NCI-H524 (cell line): ENCODE data around the gene OVOL3.
A peak's percentile ranks its signal among the peaks of the same experiment; 100 is the strongest.
"Not testable (repeated sequence)": the region's sequence is repeated elsewhere in the genome, so short reads cannot be mapped to it uniquely, and the experiment has no call there.

Experiments
- DNase-seq, 2 experiments: peaks; one replicate each; lab custom pipeline; 2025; lab: John Stamatoyannopoulos, UW

The OVOL3 gene

DNA sequence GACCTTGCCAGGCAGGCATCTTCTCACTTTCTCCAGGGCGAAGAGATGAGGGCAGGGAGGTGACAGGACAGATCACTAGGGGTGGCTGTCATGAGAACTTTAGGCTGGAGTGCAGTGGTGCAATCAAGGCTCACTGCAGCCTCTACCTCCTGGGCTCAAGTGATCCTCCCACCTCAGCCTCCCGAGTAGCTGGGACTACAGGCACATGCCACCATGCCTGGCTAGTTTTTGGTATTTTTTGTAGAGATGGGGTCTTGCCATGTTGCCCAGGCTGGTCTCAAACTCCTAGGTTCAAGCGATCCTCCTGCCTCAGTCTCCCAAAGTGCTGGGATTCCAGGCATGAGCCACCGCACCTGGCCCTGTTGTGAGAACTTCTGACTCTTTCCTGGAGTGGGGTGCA is 23.9 kb downstream of the OVOL3 start:
- DNase-seq: not testable (repeated sequence)

DNA sequence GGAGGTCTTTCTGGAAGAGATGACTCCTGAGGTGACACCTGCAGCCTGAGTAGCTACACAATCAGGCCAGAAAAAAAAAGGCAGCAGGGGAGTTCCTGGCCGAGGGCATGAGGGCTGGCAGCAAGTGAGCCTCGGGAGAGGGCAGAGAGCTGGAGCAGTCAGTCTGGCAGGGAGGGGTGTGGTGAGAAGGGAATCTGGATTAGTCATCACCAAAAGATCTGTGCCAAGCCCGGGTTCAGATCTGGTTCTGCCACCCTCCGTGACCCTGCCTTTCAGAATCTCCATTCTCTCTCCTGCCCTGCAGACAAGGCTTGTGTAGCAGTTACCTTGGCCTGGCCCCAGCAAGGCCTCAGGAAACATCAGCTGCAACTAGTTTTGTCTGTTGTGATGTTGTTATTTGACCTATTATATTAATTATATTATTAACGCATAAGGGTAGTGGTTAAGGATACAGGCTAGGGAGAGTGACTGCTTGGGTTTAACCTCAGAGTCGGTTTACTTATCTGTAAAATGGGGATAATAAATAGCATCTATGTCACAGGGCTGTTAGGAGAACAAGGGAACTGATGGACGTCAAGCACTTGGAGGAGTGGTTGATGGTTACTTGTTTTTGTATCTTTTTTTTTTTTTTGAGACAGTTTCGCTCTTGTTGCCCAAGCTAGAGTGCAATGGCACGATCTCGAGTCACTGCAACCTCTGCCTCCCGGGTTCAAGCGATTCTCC is 26.2 kb downstream of the OVOL3 start:
- DNase-seq: peak in 1 of 2 experiments; percentile 14

DNA sequence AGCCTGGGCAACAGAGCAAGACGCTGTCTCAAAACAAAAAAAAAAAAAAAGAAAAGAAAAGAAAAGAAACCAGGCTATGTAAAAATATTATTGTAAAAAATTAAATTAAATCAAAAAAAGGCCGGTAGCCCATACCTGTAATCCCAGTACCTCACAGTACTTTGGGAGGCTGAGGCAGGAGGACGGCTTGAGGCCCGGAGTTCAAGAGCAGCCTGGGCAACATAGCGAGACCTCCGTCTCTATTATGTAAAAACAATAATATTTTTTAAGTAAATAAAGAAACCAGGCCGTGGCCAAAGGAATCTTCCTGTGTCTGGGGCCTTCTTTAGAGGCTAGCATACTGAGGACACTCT is 28.2 kb downstream of the OVOL3 start:
- no peak for DNase-seq

DNA sequence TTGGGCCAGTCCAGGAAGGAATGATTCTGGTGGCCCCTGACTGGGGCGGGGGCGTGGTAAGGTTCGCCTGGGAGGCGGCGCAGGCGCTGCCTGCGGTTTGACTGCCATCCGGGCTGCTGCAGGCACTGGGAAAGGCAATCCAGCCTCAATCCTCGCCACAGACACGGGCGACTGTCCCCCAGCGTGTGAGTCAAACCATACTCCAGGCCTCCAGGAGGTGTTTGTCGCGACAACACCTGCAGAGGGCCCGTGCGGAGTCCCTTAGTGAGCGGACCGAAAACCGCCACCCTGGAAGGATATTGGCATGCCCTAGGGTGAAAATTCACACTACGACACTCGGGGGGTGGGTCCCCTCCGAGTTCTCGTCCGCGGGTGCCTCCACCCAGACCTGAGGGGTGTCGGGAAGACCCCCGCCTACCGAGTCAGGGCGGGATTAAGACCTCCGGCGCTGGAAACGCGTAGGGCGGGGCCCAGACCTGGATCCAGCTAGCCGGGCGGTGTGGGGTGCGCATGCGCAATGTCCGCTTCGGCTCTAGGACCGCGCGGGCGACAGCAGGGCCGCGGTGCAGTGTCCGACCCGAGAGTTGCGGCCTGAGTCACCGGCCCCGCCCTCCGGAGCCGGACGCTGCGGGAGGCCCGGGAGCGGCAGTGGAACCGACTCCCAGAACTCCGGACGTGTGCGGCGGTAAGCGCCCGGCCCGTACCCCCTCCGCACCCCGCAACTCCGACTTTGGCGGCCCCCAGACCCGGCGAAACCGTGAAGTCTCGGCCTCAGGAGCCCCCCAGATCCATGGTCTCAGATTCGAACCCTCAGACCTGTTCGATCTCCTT is 28.7 kb downstream of the OVOL3 start, which contains the start of gene CAPNS1:
TSS of gene CAPNS1 (plus strand) at position 594 of the 831 bp plus-strand sequence. CDS start 946 bp downstream, outside the sequence.
- DNase-seq: peak; percentile 96 to 98

DNA sequence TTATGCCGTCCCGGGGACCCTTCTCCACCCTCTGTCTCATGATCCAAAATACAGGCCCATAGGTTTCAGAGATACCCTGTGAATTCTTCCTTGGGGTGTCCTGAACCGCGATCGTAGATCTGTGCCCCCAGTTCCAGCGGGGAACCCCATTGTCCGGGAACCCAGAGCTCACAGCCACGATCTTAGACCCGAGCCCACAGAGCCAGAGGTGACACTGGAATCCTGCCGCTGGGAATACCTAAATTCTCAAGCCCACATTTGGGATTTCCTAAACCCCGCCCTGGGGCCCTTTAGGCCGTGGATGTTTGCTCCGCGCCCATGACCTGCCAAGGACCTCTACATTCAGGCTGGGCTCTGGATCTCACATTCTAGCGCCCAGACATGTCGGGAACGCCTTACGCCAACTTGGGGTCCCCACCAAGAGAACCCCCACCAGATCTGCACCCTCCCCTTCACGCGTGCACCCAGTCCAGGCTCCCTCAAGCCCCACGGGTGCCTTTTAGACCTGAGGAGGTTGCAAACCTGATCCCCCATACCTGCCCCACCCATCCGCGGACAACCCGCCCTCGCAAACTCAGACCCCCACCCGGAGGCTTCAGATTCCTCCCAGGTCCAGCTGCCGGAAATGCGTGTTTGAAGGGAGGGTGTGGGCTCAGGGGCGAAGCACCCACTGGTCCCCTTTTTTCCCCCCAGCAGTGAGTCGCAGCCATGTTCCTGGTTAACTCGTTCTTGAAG is 29.5 kb downstream of the OVOL3 start:
- DNase-seq: peak; percentile 65 to 67

DNA sequence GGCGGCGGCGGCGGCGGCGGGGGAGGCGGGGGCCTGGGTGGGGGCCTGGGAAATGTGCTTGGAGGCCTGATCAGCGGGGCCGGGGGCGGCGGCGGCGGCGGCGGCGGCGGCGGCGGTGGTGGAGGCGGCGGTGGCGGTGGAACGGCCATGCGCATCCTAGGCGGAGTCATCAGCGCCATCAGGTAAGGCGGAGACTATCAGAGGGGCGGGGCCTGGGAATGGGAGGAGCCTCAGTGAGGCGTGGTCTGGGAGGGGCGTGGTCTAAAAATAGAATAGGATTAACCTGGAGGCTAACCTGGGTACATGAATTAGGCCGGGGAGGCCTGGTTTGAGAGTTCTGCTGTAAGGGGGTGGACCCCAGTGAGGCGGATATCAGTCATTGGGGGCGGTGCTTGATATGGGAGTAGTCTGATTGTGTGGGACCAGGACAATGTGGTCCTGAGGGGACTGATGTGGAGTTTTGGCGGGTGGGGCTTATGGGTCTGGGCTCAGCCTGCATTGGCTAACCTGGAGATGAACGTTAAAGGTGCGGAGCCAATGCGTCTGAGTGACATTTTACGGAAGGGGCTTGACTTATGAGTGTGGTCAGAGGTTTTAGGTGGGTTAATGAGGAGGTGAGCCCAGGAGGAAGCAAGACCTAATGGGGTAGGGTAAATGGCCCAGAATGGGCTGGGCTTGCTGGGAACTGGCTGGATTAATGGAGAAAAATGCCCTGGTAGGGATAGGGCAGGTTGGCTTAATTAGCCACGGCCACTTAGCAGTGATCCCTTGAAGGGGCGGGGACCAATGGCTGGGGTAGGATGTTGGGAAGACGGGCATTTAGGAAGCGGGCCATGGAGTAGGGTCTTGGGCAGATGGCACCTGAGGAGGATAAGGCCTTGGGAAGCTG is 30.3 kb downstream of the OVOL3 start:
- DNase-seq: peak; percentile 42 to 74

DNA sequence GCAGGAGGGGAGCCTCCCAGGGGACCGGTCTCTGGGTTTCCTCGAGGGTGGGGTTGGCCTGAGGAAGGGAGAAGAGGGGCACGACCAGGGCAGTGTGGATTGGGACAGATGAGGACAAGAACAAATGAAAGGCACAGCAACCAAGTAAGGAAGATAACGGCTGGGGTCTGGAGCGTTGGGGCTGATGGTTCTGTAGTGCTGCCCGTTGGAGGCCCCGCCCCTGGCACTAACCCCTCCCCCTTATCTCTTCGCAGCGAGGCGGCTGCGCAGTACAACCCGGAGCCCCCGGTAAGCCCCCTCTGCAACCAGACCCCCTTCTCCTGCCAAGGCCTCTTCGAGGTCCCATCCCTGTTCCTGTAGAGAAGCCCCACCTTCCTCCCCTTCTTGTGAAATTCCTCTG is 31.1 kb downstream of the OVOL3 start:
- no peak for DNase-seq

DNA sequence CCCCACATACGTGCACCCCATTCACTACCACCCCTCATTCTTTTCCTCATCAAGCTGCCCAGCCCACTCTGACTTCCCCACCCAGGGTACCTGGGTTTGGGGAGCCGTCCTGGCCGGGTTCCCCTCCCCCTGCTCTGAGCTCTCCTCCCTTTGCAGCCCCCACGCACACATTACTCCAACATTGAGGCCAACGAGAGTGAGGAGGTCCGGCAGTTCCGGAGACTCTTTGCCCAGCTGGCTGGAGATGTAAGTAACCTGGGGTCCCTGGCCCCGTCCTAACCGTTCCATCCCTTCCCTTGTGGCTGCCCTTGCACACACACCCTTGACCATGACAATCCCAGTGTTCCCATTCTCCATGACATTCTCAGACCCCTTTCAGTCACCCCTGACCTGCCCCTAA is 31.6 kb downstream of the OVOL3 start:
- no peak for DNase-seq

DNA sequence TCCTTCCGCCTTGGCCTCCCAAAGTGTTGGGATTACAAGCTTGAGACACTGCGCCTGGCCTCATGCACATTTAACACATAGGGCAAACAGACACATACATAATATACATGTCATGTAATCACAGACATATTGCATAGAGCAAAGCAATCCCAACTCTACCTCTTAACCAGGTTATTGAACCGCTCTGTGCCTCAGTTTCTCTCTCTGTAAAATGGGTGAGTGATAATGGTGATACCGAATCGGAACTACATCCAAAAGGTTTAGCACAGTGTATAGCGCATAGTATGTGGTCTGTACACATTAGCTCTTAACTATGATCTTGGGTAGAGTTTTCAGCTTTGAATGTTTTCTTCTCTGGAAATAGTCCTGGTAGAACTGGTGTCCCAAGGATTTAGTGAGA is 33.7 kb downstream of the OVOL3 start:
- no peak for DNase-seq

DNA sequence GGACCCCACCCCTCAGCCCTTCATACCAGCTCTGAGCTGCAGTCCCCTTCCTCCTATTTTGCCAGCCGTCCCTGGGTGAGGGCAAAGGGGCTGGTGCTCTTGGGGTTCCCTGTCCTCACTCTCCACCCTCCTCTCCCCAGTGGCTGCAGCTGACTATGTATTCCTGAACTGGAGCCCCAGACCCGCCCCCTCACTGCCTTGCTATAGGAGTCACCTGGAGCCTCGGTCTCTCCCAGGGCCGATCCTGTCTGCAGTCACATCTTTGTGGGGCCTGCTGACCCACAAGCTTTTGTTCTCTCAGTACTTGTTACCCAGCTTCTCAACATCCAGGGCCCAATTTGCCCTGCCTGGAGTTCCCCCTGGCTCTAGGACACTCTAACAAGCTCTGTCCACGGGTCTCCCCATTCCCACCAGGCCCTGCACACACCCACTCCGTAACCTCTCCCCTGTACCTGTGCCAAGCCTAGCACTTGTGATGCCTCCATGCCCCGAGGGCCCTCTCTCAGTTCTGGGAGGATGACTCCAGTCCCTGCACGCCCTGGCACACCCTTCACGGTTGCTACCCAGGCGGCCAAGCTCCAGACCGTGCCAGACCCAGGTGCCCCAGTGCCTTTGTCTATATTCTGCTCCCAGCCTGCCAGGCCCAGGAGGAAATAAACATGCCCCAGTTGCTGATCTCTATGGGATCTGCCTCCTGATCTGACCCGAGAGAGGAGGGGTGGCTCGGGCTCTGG is 38.9 kb downstream of the OVOL3 start:
- DNase-seq: no peak

DNA sequence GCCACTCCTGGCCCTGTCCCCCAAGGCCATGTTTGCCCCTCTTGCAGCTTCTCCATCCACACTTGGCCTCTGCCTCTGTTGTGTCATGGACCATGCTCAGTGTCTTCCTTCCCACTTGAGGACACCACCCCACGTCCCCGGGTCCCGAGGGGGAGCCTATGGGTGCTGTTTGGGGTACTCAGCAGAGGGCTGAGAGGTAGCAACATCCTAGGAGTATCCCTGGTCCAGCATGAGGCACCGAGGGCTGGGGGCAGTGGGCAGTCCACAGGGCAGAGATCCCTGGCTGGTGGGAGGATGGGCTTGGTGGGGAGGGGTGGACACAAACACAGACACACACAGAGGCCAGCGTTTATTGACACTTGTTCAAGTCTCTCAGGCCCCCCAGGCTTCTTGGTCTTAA is 39.6 kb downstream of the OVOL3 start:
- no peak for DNase-seq

DNA sequence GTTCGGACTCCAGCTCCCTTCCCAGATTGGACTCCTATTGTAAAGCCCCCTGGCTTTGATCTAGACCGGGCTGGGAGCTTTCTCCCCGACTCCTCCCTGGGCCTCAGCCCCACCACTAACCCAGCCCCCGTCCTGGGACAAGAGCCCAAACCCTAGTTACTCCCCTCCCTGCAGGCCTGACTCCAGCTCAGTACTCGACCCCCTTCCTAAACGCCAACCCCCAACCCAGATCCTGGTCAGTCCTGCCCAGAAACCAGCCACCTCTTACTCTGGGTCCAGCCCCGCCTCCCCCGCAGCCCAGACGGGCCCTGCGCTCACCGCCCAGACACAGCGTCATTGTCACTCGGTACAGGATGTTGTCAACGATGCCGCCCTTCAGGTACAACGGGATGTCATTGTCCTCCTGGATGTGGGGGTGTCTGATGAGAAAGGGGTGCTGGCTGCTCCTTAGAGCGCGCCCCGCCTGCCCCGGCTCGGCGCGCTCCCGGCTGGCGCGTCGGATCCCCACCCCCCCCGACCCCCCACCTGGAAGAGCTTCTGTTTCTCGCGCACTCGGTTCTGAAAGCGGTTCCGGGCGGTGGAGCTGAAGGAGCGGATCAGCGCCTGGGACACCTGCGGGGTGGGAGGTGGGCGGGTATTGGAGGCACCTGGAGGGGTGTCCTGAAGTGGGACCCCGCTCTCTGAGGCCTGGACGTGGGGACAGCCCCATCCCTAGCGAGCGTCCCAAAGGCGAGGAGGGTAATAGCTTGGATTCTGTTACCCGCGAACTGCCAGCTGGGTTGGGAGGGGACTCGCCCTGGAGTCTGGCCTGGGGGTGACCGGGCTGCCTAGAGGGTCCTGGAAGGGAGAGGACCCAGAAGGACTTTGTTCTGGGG is 40.4 kb downstream of the OVOL3 start:
- no peak for DNase-seq

DNA sequence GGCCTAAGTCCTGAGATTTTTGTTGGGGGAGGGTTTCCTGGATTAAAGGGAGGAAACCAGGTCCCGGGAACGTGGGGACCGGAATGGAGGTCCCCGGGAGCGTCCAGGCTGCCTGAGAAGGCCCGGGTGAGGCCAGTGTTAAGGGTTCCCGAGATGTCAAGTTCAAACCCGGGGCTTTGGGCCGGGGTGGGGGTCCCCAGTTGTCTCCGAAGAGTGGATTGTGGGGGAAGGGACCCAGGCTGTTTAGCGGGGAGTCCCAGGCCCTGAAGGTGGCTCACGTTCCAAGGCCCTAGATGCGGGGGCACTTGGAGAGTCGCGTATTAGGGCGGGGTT is 41.0 kb downstream of the OVOL3 start:
- no peak for DNase-seq

DNA sequence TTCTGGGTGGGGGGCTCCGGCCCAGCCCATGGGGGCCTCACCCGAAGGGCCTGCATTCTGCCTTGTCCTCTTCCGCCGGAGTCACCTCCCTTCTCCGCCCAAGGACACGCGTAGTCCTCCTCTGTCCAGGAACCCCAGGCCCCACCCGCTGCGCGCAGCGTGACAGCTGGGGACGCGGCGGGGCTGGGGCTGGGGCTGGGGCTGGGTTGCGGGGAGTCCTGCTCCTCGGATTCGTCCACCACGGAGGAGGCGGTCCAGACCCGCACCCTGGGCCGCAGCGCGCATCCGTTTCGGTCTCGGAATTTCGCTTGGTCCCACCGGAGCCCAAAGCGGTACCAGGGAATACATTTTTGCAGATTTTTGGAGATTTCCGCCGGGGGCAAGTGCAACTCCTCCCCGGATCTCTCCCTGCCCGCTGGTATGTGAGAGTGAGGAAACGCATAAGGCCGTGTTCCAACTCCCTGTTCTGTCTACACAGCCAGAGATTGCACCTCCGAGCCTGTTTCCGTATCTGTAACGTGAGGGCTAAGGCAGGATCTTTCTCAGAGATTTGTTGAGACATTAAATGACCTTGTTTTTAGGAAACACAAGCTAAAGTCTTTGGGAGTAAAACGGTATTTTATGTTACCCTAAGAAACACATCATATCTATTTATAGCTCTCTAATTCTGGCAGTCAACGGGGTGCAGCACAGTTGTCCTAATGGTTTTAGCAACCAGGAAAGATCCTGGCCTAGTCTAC is 41.6 kb downstream of the OVOL3 start, which contains the start of gene COX7A1:
TSS of gene COX7A1 (minus strand) at position 96 of the 740 bp plus-strand sequence. CDS start at position 56, 40 bp downstream.
- DNase-seq: no peak

DNA sequence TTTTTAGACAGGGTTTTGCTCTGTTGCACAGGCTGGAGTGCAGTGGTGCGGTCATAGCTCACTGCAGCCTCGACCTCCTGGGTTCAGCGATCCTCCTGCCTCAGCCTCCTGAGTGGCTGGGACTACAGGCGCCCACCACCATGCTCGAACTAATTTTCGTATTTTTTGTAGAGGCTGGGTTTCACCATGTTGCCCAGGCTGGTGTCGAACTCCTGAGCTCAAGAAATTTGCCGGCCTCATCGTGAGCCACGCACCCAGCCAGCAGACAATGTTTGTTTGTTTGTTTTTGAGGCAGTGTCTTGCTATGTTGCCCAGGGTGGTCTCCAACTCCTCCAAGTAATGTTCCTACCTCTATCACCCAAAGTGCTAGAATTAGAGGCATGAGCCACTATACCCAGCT is 42.2 kb downstream of the OVOL3 start:
- DNase-seq: no peak

DNA sequence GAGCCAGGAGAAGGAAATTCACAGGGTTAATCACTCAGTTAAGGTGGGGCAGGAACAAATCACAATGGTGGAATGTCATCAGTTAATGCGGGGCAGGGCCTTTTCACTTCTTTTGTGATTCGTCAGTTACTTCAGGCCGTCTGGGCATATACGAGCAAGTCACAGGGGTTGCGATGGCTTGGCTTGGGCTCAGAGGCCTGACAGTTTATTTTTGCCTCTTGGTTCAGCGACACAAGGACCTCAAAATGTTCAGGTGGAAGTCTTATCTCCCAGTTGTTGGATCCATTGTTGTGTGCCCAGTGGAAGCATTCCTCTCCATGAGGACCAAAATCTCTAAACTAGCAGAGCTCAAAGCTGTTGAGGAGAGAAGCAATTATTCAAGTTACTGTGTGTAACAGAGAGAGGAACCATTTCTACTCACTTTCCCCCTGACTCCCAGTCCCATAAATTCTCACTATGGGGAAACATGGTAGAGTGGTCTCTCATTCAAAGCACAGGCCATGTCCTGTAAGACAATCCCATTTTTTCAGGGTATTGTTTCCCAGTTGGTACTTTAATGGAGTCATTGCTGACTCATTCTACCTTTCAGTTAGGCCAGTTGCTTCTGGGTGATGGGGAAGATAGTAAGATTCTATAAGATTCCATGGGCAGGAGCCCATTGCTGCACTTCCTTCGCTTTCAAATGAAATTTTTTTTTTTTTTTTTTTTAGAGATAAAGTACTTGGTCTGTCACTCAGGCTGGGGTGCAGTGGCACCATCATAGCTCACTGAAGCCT is 50.1 kb downstream of the OVOL3 start:
- DNase-seq: no peak
